ENCODE results near the gene TMEM63A. TPM values are rescaled to one million over a fixed set of nuclear protein-coding genes. Genes with fewer than 3 reads are reported as not detected.
A peak's percentile ranks its signal among the peaks of the same experiment; 100 is the strongest.

TMEM63A gene
- total RNA-seq, 4 donors from 2014 or later: 11.2 to 125 (median 63.8) TPM

DNA sequence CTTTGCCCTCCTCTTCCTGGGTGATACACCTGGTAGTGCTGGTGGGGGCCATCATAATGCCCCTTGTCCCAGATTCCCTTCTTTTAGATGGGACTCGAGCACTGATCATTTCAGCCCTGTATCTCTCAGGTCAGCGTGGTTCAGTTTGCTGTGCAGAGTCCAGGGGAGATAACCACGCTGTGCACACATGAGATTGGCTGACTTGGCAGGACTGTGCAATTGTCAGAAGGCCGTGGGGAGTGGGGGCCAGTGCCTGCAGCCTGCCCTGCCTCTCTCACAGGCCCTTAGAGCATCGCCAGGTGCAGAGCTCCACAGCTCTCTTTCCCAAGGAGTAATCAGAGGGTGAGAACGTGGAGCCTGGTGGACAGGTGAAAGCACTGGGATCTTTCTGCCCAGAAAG is 57.1 kb downstream of the TMEM63A start:
- H3K36me3 ChIP-seq: no peaks in the 10 kb centered on the region
- no peak overlapping the region for H3K4me3 ChIP-seq
- peaks cover 25 to 37% of the 10 kb centered on the region in 2 donors for H3K4me1 ChIP-seq
- H3K9me3 ChIP-seq: no peaks in the 10 kb centered on the region
- TF ChIP-seq, protein P1, sequence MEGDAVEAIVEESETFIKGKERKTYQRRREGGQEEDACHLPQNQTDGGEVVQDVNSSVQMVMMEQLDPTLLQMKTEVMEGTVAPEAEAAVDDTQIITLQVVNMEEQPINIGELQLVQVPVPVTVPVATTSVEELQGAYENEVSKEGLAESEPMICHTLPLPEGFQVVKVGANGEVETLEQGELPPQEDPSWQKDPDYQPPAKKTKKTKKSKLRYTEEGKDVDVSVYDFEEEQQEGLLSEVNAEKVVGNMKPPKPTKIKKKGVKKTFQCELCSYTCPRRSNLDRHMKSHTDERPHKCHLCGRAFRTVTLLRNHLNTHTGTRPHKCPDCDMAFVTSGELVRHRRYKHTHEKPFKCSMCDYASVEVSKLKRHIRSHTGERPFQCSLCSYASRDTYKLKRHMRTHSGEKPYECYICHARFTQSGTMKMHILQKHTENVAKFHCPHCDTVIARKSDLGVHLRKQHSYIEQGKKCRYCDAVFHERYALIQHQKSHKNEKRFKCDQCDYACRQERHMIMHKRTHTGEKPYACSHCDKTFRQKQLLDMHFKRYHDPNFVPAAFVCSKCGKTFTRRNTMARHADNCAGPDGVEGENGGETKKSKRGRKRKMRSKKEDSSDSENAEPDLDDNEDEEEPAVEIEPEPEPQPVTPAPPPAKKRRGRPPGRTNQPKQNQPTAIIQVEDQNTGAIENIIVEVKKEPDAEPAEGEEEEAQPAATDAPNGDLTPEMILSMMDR (IDR thresholded peaks at IDR 0.05): no peak
- intact Hi-C loops (cut with DNase I; ENCODE audit: low total_unique reads): no loop called here
- peak overlapping the region; percentile 42 to 44 for H3K27ac ChIP-seq
- no peak for DNase-seq
- H3K27me3 ChIP-seq: no peaks in the 10 kb centered on the region

DNA sequence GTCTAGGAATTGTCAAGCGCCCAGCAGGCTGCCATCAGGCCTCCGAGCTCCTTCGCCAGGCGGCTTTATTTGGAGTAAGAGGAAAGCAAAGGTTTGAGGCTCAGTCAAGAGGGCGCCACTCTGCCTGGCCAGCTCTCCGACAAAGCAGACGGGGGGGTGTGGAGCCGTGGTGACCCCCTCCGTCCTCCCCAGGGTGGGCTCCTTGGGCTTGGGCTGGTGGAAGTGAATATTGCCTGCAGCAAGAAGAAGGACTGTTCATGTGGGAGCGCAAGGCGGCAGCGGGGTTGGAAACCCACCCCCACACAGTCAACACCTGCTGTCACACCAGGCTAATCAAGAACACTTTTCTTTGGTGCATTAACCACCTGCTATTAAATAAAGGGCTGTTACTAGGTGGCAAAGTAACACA is 57.6 kb downstream of the TMEM63A start:
- Histone ChIP-seq H3K27me3 (no peaks in the 10 kb centered on the region), H3K36me3 (no peaks in the 10 kb centered on the region), H3K4me1 (peaks cover 25 to 39% of the 10 kb centered on the region in 2 donors), H3K9me3 (no peaks in the 10 kb centered on the region), H3K4me3 (no peak overlapping the region), H3K27ac (peak overlapping the region; percentile 53 to 71)
- TF ChIP-seq, protein P1 (IDR thresholded peaks at IDR 0.05): no peak
- no peak for TF ChIP-seq POLR2A (IDR thresholded peaks at IDR 0.05)
- no peak for DNase-seq
- intact Hi-C loops (cut with DNase I; ENCODE audit: low total_unique reads): no loop called here

DNA sequence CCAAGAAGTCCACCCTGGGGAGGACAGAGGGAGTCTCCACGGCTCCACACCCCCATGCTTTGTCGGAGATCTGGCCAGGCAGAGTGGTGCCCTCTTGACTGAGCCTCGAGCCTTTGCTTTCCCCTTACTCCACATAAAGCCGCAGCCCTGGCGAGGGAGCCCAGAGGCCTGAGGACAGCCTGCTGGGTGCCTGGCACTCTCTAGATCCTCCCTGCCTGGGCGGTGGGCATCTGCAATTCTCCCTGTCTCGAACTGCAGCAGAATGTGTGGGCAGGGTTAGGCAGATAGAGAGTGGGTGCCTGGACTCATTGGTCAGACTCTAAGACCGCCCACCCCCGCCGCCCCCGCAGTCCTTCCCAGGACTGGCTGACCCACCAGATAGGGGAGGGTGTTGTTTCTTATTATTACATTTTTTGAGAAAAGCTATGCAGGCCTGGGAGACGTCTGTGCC is 58.3 kb downstream of the TMEM63A start:
- no peaks in the 10 kb centered on the region for H3K9me3 ChIP-seq
- intact Hi-C loops (cut with DNase I; ENCODE audit: low total_unique reads): no loop called here
- DNase-seq: no peak
- TF ChIP-seq, protein P1 (IDR thresholded peaks at IDR 0.05): no peak
- no peak for TF ChIP-seq POLR2A (IDR thresholded peaks at IDR 0.05)
- no peak overlapping the region for H3K4me3 ChIP-seq
- H3K36me3 ChIP-seq: no peaks in the 10 kb centered on the region
- H3K27me3 ChIP-seq: no peaks in the 10 kb centered on the region
- H3K27ac ChIP-seq: peak overlapping the region; percentile 53 to 71
- H3K4me1 ChIP-seq: peaks cover 25 to 39% of the 10 kb centered on the region in 2 donors

DNA sequence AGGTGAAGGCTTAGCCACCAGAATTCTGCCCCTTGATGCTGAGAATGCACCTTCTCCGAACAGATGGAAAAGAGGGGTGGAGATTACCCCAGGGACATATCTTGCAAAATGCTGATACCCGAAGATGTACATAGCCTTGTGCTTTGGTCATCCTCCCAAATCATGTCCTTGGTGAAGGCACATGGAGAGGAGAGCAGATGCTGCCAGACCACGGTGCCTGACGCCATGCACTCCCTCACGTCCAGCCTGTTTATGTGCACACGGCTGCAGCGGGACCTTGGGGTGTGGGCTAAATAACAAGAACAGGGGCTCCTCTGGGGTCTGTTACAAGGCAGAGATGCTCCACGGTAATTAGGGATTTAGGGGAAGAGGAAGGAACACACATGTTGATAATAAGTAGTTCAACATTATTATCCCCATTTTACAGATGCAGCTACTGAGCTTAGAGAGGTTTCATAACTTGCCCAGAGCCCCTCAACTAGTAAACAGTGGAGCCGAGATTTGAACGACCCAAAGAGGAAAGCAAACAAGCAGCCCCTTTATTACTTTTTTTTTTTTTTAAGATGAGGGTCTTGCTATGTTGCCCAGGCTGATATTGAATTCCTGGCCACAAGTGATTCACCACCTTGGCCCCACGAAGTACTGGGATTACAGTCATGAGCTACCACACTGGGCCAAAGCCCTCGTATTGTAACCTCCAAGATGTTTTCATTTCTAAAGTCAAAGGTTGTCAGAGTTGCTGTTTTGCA is 59.4 kb downstream of the TMEM63A start:
- Histone ChIP-seq H3K36me3 (no peaks in the 10 kb centered on the region), H3K4me1 (peaks cover 31 to 48% of the 10 kb centered on the region in 2 donors), H3K27me3 (no peaks in the 10 kb centered on the region), H3K9me3 (no peaks in the 10 kb centered on the region), H3K4me3 (no peak overlapping the region), H3K27ac (peak overlapping the region; percentile 53 to 89)
- TF ChIP-seq, protein P1 (IDR thresholded peaks at IDR 0.05): no peak
- no peak for TF ChIP-seq POLR2A (IDR thresholded peaks at IDR 0.05)
- DNase-seq: no peak
- intact Hi-C loops (cut with DNase I; ENCODE audit: low total_unique reads): no loop called here

DNA sequence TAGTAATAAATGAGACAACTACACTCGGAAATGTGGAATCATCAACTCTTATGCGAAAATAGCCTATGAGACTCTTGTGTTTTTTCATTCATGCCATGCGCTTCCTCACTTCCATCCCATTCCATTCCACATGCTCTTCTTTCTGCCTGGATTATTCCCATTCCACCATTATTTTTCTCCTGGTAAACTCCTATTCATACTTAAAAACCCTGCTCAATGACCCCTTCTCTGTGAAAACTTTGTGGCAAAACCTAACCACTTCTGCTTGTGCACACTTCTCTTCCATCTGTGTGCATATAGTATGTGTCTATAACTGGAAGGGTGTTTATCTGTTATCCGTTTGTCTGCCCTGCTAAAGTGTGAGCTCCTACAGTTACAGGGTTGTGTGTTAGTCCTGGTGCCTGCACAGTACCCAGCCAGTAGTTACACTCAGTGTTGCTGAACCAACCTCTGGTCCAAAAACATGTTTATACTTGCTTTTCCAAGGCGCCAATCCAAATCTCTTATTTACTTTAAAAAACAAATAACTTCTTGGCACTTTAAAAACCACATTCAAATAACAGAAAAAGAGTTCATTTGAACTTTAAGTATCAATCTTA is 61.6 kb downstream of the TMEM63A start:
- Histone ChIP-seq H3K27me3 (no peaks in the 10 kb centered on the region), H3K4me3 (no peak overlapping the region), H3K27ac (peak overlapping the region; percentile 83 to 89), H3K36me3 (no peaks in the 10 kb centered on the region), H3K9me3 (no peaks in the 10 kb centered on the region), H3K4me1 (peaks cover 49 to 55% of the 10 kb centered on the region in 2 donors)
- no peak for DNase-seq
- no peak for TF ChIP-seq POLR2A (IDR thresholded peaks at IDR 0.05)
- TF ChIP-seq, protein P1 (IDR thresholded peaks at IDR 0.05): no peak
- intact Hi-C loops (cut with DNase I; ENCODE audit: low total_unique reads): no loop called here

All from uterus (tissue), 4 donors.